GM12864 (cell line): Measurements from ENCODE around the gene MAMLD1.

Experiments used
- DNase-seq: peaks from one replicate; pipeline ENCODE4 v3.0.0-alpha.2; 2011; ENCODE audit warnings: low read depth
- H3K4me3 ChIP-seq: 2 replicates; pipeline ENCODE4 v1.5.1; 2011; ENCODE audit warnings: mild to moderate bottlenecking, low read depth, low read length, control low read depth
- CTCF ChIP-seq: IDR thresholded peaks from 2 replicates; pipeline ENCODE4 v1.5.1; 2011; ENCODE audit warnings: low read depth, mild to moderate bottlenecking, moderate library complexity, low read length, control low read depth, inconsistent platforms; ENCODE audit errors: missing control alignments

Gene MAMLD1

GRCh38 chrX:150475461-150475860 lies 112.3 kb downstream of the MAMLD1 start:
- DNase-seq: no peak
- TF ChIP-seq CTCF: no peak

GRCh38 chrX:150476164-150476699 lies 113.1 kb downstream of the MAMLD1 start:
- no peak for DNase-seq
- no peak for TF ChIP-seq CTCF
- H3K4me3 ChIP-seq: no peak overlapping the region

More at GRCh38 chrX:150475461-150475860, 112.3 kb downstream of the MAMLD1 start:
- H3K4me3 ChIP-seq: no peak overlapping the region

- DNase-seq: no peak
- H3K4me3 ChIP-seq: no peak overlapping the region
- TF ChIP-seq CTCF: no peak
These were observed 114.3 kb downstream of the MAMLD1 start for GRCh38 chrX:150477371-150477770.

GRCh38 chrX:150478496-150479492 lies 115.7 kb downstream of the MAMLD1 start:
- no peak for DNase-seq
- TF ChIP-seq CTCF: no peak
- no peak overlapping the region; the same call in 1 of the 2 replicates for H3K4me3 ChIP-seq

- no peak overlapping the region for H3K4me3 ChIP-seq
- DNase-seq: no peak
- no peak for TF ChIP-seq CTCF
These were observed 119.6 kb downstream of the MAMLD1 start for GRCh38 chrX:150482537-150483206.

- no peak for DNase-seq
These were observed 120.4 kb downstream of the MAMLD1 start for GRCh38 chrX:150483356-150483985.

More at GRCh38 chrX:150483356-150483985, 120.4 kb downstream of the MAMLD1 start:
- H3K4me3 ChIP-seq: no peak overlapping the region
- TF ChIP-seq CTCF: no peak
